Common myeloid progenitor, CD34-positive (primary cell): ENCODE measurements around the gene ZBTB49.
"Not testable (repeated sequence)": the region's sequence is repeated elsewhere in the genome, so short reads cannot be mapped to it uniquely, and the experiment has no call there.

Experiments
- CTCF ChIA-PET: fragments of 350-600 bp; sonication (Branson Sonifier 250); formaldehyde crosslinking; loops from one replicate; lab custom pipeline; 2021; ENCODE audit warnings: antibody characterized with exemption; lab: Charles Lee
- POLR2A ChIA-PET: fragments of 350-600 bp; sonication (Branson Sonifier 250); formaldehyde crosslinking; loops from one replicate; lab custom pipeline; 2021; ENCODE audit warnings: antibody characterized with exemption; lab: Charles Lee
- DNase-seq, 3 donors: peaks; one replicate each; pipeline versions ENCODE4 v3.0.0 to v3.0.0-alpha.2; 2013
- H3K27ac ChIP-seq, 2 experiments: 1 replicate in 1 of 2; 2 replicates in 1 of 2; pipeline ENCODE4 v1.7.0; 2013; ENCODE audit warnings: inconsistent platforms in 2 of 2, low read length in 2 of 2, mild to moderate bottlenecking in 2 of 2, low read depth in 1 of 2, moderate library complexity in 1 of 2; ENCODE audit not compliant: severe bottlenecking in 2 of 2, insufficient read depth in 1 of 2, poor library complexity in 1 of 2
- H3K27me3 ChIP-seq, 5 experiments: replicated peaks in 2 of 5; 1 replicate in 3 of 5; 2 replicates in 2 of 5; pipeline versions ENCODE4 v1.6.1 to v1.7.0; 2013; ENCODE audit warnings: low read length in 4 of 5, mild to moderate bottlenecking in 2 of 5, moderate library complexity in 2 of 5, inconsistent platforms in 1 of 5; ENCODE audit not compliant: insufficient read depth in 5 of 5, control insufficient read depth in 4 of 5
- H3K36me3 ChIP-seq, 4 experiments: 1 replicate in 2 of 4; 2 replicates in 2 of 4; pipeline versions ENCODE4 v1.6.1 to v1.7.0; 2013; ENCODE audit warnings: low read length in 3 of 4, control low read depth in 1 of 4, mild to moderate bottlenecking in 1 of 4; ENCODE audit not compliant: control insufficient read depth in 4 of 4, insufficient read depth in 4 of 4
- H3K4me1 ChIP-seq, 4 experiments: 1 replicate in 3 of 4; 2 replicates in 1 of 4; pipeline versions ENCODE4 v1.6.1 to v1.7.1; 2013; ENCODE audit warnings: low read length in 3 of 4, mild to moderate bottlenecking in 3 of 4, control low read depth in 1 of 4, inconsistent platforms in 1 of 4, moderate library complexity in 1 of 4; ENCODE audit not compliant: control insufficient read depth in 4 of 4, insufficient read depth in 4 of 4; ENCODE audit errors: control extremely low read depth in 1 of 4
- H3K4me3 ChIP-seq, 7 experiments: 1 replicate in 4 of 7; 2 replicates in 3 of 7; pipeline versions ENCODE4 v1.5.1 to v1.7.0; 2013; ENCODE audit warnings: mild to moderate bottlenecking in 7 of 7, low read length in 6 of 7, moderate library complexity in 6 of 7, inconsistent platforms in 2 of 7, low read depth in 2 of 7, control low read depth in 1 of 7; ENCODE audit not compliant: insufficient read depth in 4 of 7, control insufficient read depth in 1 of 7; ENCODE audit errors: extremely low read depth in 1 of 7
- H3K9me3 ChIP-seq, 5 experiments: 1 replicate in 4 of 5; 2 replicates in 1 of 5; pipeline versions ENCODE4 v1.6.1 to v1.7.1; 2013; ENCODE audit warnings: low read length in 4 of 5, mild to moderate bottlenecking in 2 of 5, inconsistent platforms in 1 of 5, low read depth in 1 of 5, moderate library complexity in 1 of 5; ENCODE audit not compliant: control insufficient read depth in 4 of 5, insufficient read depth in 2 of 5; ENCODE audit errors: control extremely low read depth in 1 of 5
- WGBS: methylation state at CpG from one replicate; pipeline ENCODE4 v1.1.5; 2013; ENCODE audit not compliant: insufficient coverage; 5-methylcytosine and 5-hydroxymethylcytosine counted together

Gene ZBTB49

GRCh38 chr4:4348585-4348984, 58.5 kb downstream of the ZBTB49 start:
- H3K4me3 ChIP-seq, result not testable (repeated sequence)
- WGBS, result 53% methylated on average over 6 of the region's 9 CpGs
- CTCF ChIA-PET, result interaction anchor here (0.7 to 1.7 kb wide), 3 partner anchors 13 to 24 kb away, joined by 3 read pairs; no protein-coding TSS in a partner anchor

GRCh38 chr4:4349867-4350266, 59.8 kb downstream of the ZBTB49 start:
- H3K36me3 ChIP-seq, result no peaks in the 10 kb centered on the region
- peak in 2 of 3 donors; percentile 3 to 7 for DNase-seq
- POLR2A ChIA-PET, result no interaction called here
- no peaks in the 10 kb centered on the region for H3K4me1 ChIP-seq
- 100% methylated on average over 1 of the region's 3 CpGs for WGBS
- H3K9me3 ChIP-seq, result no peaks in the 10 kb centered on the region
- H3K27ac ChIP-seq, result no peak overlapping the region
- H3K4me3 ChIP-seq, result no peak overlapping the region
- CTCF ChIA-PET, result interaction anchor here (1.0 kb wide), 1 partner anchor 9 kb away, joined by 3 read pairs; no protein-coding TSS in a partner anchor
- peaks cover 0 to 7% (median 0%) of the 10 kb centered on the region in 5 experiments for H3K27me3 ChIP-seq

More at GRCh38 chr4:4348585-4348984, 58.5 kb downstream of the ZBTB49 start:
- H3K36me3 ChIP-seq, H3K27me3 ChIP-seq, H3K27ac ChIP-seq, POLR2A ChIA-PET, H3K9me3 ChIP-seq, H3K4me1 ChIP-seq: not testable (repeated sequence)
- DNase-seq, result peak in 2 of 3 donors; percentile 21 to 45

- peaks cover 0 to 18% (median 0%) of the 10 kb centered on the region in 5 experiments for H3K27me3 ChIP-seq
- H3K36me3 ChIP-seq, result no peaks in the 10 kb centered on the region
- WGBS, result 88% methylated on average over 1 of the region's 4 CpGs
- H3K9me3 ChIP-seq, result no peaks in the 10 kb centered on the region
- no peak overlapping the region for H3K4me3 ChIP-seq
- POLR2A ChIA-PET, result no interaction called here
- no peaks in the 10 kb centered on the region for H3K4me1 ChIP-seq
- CTCF ChIA-PET, result no interaction called here
- no peak overlapping the region for H3K27ac ChIP-seq
- no peak for DNase-seq
Measured at GRCh38 chr4:4350909-4351308, 60.9 kb downstream of the ZBTB49 start.

GRCh38 chr4:4355302-4355701, 65.3 kb downstream of the ZBTB49 start:
- H3K27ac ChIP-seq, result no peak overlapping the region

GRCh38 chr4:4356106-4357041, 66.3 kb downstream of the ZBTB49 start:
- Histone ChIP-seq H3K36me3 (no peaks in the 10 kb centered on the region), H3K27ac (no peak overlapping the region), H3K4me3 (no peak overlapping the region), H3K27me3 (peaks cover 0 to 54% (median 5%) of the 10 kb centered on the region in 5 experiments), H3K9me3 (no peaks in the 10 kb centered on the region), H3K4me1 (no peaks in the 10 kb centered on the region)
- POLR2A ChIA-PET, result no interaction called here
- WGBS, result 77% methylated on average over 18 of the region's 26 CpGs
- no peak for DNase-seq
- CTCF ChIA-PET, result no interaction called here

More at GRCh38 chr4:4355302-4355701, 65.3 kb downstream of the ZBTB49 start:
- ChIA-PET CTCF (no interaction called here), POLR2A (no interaction called here)
- H3K4me3 ChIP-seq, result no peak overlapping the region
- DNase-seq, result no peak
- H3K9me3 ChIP-seq, result no peaks in the 10 kb centered on the region
- 92% methylated on average over 1 of the region's 1 CpG for WGBS
- no peaks in the 10 kb centered on the region for H3K4me1 ChIP-seq
- no peaks in the 10 kb centered on the region for H3K36me3 ChIP-seq
- H3K27me3 ChIP-seq, result peaks cover 0 to 50% (median 5%) of the 10 kb centered on the region in 5 experiments

- Histone ChIP-seq H3K27ac (no peak overlapping the region), H3K27me3 (peaks cover 0 to 61% (median 5%) of the 10 kb centered on the region in 5 experiments), H3K36me3 (no peaks in the 10 kb centered on the region), H3K4me3 (no peak overlapping the region), H3K4me1 (no peaks in the 10 kb centered on the region), H3K9me3 (no peaks in the 10 kb centered on the region)
- ChIA-PET CTCF (interaction anchor here (1.5 to 1.6 kb wide), 2 partner anchors 8 to 10 kb away, joined by 3 read pairs; no protein-coding TSS in a partner anchor), POLR2A (no interaction called here)
- WGBS, result 78% methylated on average over 10 of the region's 13 CpGs
- DNase-seq, result no peak
Measured at GRCh38 chr4:4358093-4358854, 68.2 kb downstream of the ZBTB49 start.
